VCaP (cell line): ENCODE measurements around the gene TMEM165.
"Not testable (repeated sequence)": the region's sequence is repeated elsewhere in the genome, so short reads cannot be mapped to it uniquely, and the experiment has no call there.

Experiments
- H3K27ac ChIP-seq: fragments of 450-650 bp; 2 replicates; pipeline ENCODE4 v1.5.1; 2017
- TF ChIP-seq, protein P1 (sequence below): fragments of 450-650 bp; conservative IDR thresholded peaks from 2 replicates; pipeline ENCODE4 v1.5.1; 2017; ENCODE audit warnings: mild to moderate bottlenecking, moderate library complexity

TMEM165 gene, protein sequence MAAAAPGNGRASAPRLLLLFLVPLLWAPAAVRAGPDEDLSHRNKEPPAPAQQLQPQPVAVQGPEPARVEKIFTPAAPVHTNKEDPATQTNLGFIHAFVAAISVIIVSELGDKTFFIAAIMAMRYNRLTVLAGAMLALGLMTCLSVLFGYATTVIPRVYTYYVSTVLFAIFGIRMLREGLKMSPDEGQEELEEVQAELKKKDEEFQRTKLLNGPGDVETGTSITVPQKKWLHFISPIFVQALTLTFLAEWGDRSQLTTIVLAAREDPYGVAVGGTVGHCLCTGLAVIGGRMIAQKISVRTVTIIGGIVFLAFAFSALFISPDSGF

DNA sequence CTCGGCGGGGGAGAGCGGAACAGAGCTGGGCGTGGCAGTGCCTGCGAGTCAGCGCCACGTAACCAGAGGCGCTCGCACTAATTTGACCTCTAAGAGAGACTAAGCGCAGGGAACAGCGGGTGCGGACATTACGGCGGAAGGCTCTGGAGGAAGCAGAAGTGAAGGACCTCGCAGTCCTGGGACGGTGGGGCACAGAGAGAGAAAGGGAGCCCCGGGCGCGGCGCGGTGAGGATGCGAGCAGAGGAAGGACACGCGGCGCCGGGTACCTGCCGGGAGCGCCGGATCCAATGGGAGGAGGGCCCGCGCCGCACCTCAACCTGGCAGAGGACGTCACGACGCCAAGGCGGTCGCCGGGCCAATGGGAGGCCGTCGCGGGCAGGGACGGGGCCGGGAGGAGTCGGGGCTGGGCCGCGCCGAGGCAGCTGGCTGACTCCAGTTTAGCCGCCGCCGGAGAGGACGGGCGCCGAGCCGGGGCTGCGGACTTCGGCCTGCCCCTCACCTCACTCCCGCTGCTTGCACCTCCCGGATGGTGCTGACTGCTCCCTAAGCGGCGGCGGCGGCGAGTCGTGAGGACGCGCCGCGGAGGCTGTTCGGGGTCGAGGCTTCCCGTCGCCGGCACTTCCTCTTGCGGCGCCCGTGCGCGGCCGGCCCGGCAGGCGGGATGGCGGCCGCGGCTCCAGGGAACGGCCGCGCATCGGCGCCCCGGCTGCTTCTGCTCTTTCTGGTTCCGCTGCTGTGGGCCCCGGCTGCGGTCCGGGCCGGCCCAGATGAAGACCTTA is at the start of gene TMEM165:
Gene TMEM165 (plus strand): TSS at position 429 of the 779 bp plus-strand sequence. CDS start 233 bp downstream, at position 662.
- TF ChIP-seq, protein P1, sequence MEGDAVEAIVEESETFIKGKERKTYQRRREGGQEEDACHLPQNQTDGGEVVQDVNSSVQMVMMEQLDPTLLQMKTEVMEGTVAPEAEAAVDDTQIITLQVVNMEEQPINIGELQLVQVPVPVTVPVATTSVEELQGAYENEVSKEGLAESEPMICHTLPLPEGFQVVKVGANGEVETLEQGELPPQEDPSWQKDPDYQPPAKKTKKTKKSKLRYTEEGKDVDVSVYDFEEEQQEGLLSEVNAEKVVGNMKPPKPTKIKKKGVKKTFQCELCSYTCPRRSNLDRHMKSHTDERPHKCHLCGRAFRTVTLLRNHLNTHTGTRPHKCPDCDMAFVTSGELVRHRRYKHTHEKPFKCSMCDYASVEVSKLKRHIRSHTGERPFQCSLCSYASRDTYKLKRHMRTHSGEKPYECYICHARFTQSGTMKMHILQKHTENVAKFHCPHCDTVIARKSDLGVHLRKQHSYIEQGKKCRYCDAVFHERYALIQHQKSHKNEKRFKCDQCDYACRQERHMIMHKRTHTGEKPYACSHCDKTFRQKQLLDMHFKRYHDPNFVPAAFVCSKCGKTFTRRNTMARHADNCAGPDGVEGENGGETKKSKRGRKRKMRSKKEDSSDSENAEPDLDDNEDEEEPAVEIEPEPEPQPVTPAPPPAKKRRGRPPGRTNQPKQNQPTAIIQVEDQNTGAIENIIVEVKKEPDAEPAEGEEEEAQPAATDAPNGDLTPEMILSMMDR: no peak; the same call in 1 of the 2 replicates
- H3K27ac ChIP-seq: peak within 1 kb of the TSS; percentile 91

DNA sequence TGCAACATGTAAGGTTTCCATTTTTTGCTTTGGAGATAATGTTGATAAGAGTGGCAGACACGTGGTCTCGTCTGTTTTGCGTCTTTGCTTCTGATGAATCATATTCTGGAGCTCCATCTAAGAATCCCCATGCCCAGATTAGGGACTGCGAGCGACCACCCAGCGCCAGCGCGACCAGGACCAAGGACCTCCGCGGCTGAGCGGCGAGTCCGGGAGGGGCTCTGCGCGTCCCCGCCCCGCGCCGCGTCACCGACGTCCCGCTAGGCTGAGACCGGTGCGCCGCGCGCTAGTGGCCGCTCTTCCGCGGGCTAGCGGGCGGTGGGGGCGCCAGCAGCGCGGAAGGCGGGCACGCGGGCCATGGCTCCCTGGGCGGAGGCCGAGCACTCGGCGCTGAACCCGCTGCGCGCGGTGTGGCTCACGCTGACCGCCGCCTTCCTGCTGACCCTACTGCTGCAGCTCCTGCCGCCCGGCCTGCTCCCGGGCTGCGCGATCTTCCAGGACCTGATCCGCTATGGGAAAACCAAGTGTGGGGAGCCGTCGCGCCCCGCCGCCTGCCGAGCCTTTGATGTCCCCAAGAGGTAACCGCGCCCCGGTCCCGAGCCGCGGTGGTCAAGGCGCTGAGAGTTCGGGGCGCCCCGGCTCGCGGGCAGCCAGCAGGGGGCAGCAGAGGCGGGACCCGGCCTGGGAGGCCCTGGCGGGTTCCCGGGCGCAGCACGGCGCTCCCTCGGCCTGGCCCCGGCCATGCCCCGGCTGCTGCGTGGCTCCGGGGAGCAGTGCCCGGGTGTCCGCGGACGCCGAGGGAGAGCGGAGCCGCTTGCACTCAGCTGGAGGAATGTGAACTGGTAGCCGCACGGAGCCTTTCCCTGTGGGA is 49.5 kb upstream of the TMEM165 start, which contains the start of gene SRD5A3:
Gene SRD5A3 (plus strand): TSS at position 263 of the 871 bp plus-strand sequence. CDS start 95 bp downstream, at position 358.
- TF ChIP-seq, protein P1: peak; percentile 95
- H3K27ac ChIP-seq: peak within 1 kb of the TSS; percentile 90

DNA sequence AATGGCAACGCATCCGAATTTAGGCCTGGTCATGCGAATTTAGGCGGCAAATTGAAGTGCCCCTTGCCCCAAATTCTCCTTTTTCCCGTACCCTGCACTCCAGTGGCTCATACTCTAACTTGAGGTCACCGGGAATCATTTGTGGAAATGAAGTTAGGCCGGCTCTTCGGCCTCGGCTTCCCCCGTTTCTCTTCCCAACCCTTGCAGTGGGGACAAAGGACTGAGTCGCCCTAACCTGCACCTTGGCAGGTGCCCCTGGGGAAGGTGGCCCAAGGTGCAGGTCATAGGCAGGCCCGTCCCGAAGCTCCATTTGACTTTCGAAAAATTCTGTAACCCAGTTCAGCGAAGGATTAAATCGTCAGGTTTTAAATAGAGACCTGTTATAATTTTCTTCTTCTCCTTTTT is 48.9 kb upstream of the TMEM165 start:
- H3K27ac ChIP-seq: peak overlapping the region; percentile 90
- TF ChIP-seq, protein P1: no peak; the same call in none of the 2 replicates

DNA sequence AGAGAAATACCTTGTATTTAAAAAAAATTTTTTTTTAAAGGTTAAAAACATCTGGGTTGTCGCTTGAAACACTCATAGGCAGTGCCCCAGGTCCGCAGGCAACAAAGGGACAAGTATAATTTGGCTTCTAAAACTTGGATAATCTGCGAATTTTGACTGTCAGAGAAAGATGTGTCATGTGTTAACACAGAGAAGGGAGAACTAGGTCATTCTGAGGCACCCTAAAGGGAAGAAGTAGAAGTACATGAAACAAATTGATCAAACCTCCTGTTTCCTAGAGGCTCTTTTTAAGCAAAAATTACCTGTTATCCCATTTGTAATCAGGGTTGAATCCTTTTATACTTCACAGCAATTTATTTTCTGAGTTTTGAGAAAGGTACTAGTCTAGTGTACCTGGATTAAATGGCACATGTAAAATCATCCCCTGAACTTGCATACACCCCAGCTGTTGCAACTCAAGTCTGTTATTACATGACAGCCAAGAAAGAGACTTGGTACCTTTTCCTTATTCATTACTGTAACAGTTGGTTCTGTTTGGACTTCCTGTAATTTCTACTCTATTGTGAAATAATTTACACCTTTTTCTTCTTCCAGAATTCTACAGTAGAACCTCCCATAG is 48.0 kb upstream of the TMEM165 start:
- TF ChIP-seq, protein P1: no peak
- H3K27ac ChIP-seq: peak overlapping the region; percentile 90; the same call in 1 of the 2 replicates

DNA sequence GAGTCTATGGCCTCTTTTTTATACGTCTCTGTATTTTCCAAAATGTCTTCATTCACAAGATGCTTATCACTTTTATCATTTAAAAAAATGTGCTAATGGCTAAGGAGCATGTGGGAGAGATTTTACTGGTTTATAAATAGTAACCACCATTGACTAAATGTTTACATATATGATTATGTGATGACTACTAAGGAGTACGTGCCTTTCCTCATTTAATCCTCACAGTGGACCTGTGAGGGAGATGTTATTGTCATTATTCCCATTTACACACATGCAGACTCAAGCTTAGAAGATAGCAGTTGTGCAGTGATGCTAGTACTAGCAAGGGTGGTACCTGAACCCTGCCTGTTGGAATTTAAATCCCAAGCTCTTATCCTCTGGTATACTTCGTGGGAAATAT is 47.3 kb upstream of the TMEM165 start:
- no peak overlapping the region for H3K27ac ChIP-seq
- TF ChIP-seq, protein P1: no peak

DNA sequence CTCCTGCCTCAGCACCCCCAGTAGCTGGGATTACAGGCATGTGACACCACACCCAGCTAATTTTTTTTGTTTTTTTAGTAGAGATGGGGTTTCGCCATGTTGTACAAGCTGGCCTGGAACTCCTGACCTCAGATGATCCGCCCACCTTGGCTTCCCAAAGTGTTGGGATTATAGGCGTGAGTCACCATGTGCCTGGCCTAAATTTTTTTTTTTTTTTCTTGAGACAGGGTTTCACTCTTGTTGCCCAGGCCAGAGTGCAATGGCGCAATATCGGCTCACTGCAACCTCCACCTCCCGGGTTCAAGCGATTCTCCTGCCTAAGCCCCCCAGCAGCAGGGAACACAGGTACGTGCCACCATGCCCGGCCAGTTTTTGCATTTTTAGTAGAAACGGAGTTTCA is 44.9 kb upstream of the TMEM165 start:
- not testable (repeated sequence) for H3K27ac ChIP-seq

DNA sequence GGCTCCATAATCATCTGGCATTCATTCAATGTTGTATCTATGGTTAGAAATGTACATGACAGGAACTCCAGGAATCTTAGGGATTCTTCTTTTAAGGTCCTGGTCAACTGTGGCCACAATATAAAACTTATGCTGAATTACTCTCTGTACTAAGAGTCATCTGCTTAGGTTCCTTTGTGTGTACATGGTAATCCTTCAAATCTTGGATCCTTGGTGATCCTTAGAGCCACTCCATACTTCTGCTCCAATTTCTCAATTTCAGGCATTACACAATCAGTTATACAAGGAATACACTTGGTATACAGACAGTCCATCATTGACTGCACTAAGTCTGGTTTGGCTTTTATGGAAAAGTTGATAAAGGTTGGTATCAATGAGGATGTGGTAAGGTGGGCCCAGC is 43.9 kb upstream of the TMEM165 start:
- TF ChIP-seq, protein P1: no peak
- no peak overlapping the region for H3K27ac ChIP-seq
